EH (cell line): Measurements from ENCODE around the gene DESI2.

ENCODE experiments used
- DNase-seq: peaks from one replicate; pipeline ENCODE4 v3.0.0-alpha.2; 2015; ENCODE audit warnings: low read depth

DESI2 gene

DNA sequence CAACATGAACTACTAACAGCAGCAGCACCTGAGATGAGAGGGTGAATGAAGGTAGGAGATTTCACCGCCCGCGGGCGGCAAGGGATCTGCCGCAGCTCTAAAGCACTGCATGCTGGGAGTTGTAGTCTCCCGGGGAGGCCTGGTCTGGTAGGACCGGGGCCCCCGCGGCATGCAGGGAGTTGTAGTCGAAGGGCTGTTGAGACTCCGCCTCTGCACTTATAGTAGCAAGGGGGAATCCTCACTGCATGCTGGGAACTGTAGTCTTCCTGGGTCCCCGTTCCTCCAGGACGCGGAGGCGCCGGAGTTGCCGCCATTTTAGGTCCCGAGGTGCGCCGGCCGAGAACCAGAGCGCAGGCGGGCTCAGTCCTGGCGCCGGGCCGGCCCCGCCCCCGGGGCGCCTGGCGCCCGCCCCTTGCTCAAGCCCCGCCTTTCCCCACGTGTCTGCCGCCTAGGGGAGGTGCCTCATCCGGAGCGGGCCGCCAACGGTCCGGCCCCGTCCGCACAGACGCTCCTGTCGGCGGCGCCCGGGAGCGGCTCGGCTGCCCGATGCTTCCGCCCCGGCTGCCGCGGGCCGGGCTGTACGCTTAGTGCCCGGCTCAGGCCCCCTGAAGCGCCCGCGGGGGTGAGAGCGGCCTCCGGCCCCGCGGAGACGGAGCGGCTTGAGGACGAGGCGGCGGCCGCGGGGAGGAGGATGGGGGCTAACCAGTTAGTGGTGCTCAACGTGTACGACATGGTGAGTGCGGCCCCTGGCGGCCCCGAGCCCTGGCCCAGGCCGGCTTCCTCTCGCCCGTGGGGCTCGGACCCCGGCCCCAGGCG lies at the start of gene DESI2:
Gene DESI2, plus strand, starts transcription at position 504 of the 816 bp plus-strand sequence. Its CDS starts 188 bp downstream, at position 692.
- peak; percentile 100 for DNase-seq

- DNase-seq = peak; percentile 47
Measured at GRCh38 chr1:244603498-244603897, 49.4 kb upstream of the DESI2 start.

- DNase-seq = no peak
Measured at GRCh38 chr1:244605835-244606370, 47.0 kb upstream of the DESI2 start.

- no peak for DNase-seq
Measured at GRCh38 chr1:244614113-244614836, 38.7 kb upstream of the DESI2 start.

GRCh38 chr1:244614879-244615278 lies 38.0 kb upstream of the DESI2 start:
- no peak for DNase-seq

DNA sequence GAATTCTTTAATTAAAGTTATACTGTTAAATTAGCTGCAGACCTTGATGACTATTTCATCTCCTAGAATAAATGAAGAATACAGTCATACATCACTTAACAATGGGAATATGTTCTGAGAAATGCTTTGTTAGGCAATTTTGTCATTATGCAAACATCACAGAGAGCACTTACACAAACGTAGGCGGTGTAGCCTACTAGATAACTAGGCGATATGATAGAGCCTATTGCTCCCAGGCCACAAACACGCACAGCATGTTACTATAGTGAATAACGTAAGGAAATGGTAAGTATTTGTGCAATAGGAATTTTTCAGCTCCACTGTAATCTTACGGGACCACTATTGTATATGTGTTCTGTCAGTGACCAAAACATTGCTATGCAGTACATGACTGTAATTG lies 37.6 kb upstream of the DESI2 start:
- DNase-seq = no peak

GRCh38 chr1:244626709-244627108 lies 26.2 kb upstream of the DESI2 start:
- no peak for DNase-seq

DNA sequence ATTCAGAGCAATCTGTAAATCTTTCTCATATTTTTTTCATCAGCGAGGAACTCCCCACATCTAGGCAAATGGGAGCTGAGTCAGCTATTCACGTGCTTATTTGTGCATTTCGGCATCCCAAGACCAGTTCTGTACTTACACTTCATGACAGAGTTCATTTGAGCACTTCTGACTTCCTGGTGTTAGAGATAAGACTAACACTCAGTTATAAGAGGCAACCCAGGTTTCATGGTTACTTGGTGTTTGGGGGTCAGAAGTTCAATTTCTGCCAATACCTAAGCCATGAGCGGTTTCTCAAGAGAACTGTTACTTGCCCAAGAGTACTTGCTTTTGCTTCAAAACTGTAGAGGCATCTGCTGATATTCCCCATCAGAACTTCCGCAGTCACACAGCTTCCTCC lies 24.1 kb upstream of the DESI2 start:
- DNase-seq = peak; percentile 7

- DNase-seq = no peak
Measured at GRCh38 chr1:244633140-244633539, 19.8 kb upstream of the DESI2 start.

DNA sequence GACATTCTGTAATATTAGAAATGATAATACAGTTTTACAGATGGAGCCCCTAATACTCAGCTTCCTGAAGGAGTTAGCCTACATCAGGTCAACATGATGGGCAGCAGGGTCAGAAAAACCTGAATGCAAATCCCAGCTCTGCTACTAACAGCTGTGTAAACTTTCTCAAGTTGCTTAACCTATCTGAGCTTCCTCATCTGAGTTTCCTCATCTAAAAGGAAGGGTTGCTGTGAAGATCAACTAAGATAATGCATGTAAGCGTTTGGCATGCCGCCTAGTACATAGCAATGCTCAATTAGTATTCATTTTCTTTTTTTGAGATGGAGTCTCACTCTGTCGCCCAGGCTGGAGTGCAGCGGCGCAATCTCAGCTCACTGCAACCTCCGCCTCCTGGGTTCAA lies 18.4 kb upstream of the DESI2 start:
- no peak for DNase-seq

- DNase-seq = no peak
Measured at GRCh38 chr1:244636488-244637259, 16.3 kb upstream of the DESI2 start.

DNA sequence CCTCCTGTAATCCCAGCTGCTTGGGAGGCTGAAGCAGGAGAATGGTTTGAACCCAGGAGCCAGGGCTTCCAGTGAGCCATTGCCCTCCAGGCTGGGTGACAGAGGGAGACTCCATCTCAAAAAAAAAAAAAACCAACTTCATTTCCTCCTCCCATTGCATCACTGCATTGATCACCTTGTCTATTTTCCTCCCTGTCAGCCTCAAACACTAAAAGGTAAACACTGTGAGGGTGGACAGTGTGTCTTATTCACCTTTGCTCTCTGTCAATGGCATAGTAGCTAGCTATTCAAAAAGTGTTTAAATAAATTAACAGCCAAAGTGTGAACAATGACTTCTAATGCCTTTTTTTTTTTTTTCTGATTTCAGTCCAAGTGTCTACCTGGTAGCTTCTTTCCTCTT lies 13.4 kb upstream of the DESI2 start:
- DNase-seq = no peak

DNA sequence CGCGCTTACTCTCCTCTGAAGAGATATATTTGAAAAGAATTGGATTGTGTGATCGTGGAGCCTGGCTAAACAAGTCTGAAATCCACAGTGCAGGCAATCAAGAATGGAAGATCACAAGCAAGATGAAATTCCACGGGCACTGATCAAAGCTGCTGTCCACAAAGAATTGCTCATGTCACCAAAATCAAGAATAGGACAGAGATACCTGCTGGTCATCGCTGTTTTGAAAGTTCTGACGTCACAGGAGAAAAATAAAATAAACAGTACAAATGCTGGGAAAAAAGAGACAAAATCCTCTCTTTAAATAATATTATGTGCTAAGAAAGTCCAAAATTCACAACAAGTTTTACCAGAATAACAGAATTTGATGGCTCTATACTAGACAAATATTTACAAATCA lies 12.0 kb upstream of the DESI2 start:
- DNase-seq = no peak

DNA sequence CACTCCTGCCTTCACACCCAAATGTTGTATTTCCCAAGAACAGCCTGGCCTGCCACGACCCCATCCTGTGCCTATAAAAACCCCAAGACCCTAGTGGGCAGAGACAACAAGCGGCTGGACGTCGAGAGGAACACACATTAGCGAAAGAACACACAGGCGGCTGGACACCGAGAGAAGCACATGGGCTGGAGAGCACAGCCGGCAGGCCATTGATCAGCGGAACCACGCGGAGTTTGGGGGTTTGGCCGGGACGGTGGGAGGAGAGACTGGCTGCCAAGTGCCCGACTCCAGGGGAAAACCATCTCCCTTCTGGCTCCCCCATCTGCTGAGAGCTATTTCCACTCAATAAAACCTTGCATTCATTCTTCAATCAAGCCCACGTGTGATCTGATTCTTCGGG lies 10.4 kb upstream of the DESI2 start:
- DNase-seq = no peak

GRCh38 chr1:244642988-244643387 lies 9.9 kb upstream of the DESI2 start:
- DNase-seq = no peak

DNA sequence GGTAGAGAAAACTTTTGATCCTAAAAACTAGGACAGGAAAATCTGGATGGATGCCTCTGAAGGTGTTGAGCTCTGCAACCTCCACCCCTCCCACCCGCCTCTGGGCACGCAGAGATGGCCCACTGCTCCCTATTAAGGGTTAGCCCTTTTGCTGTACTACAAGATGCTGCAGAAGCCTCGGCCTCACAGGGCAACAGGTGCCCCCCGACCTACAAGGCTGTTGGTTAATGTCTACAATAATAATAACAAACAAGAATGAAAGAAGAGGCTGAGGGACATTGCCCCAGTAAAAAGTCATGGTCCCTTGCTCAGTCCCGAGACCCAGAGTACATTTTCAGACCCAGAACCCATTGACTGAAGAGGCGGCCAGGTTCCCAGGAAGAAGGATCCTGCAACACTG lies 7.5 kb upstream of the DESI2 start:
- DNase-seq = no peak

- no peak for DNase-seq
Measured at GRCh38 chr1:244645890-244646289, 7.0 kb upstream of the DESI2 start.

GRCh38 chr1:244647819-244648218 lies 5.1 kb upstream of the DESI2 start:
- DNase-seq = no peak

DNA sequence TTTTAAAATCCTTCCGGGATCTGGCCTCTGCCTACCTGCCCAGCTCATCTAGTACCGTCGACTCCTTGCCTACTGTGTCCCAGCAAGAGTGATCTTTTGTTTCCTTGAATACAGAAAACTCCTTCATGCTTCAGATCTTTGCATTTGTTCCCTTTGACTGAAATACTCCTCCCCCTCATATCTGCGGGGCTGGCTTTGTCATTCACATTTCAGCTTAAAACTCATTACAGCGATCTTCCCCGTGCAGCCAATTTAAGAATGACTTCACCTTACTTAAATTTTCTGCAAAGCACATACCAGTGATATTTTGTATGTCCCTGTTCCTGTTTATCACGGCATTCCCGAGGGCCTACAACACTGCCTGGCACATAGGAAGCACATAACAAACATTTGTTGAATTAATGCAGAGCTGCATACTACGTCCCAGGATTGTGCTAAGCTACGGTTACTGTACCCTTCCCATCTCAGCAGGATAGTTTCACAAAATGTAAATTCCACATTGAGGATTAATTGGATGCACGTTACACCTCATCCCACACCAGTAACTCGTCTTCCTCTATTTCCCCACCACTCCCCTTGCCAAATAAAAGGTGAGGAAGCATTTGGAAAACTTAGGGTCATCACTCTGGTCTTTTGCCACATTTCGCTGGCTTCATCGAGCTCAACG lies 837 bp upstream of the DESI2 start:
- DNase-seq = no peak

GRCh38 chr1:244653439-244654107 lies 647 bp downstream of the DESI2 start:
- DNase-seq = peak; percentile 36
